Endothelial cell of umbilical vein (primary cell): Measurements from ENCODE around the gene GON4L. TPM values are rescaled to one million over a fixed set of nuclear protein-coding genes. Genes with fewer than 3 reads are reported as not detected.

ENCODE experiments used
- BruUV-seq: library from RNA; stranded (reverse); fragments of 400-500 nt; replicated peaks from 2 replicates; lab custom pipeline; 2021; lab: Mats Ljungman, UMichigan
- CTCF ChIA-PET: fragments of 300-600, 350-600 bp; sonication (Branson Sonifier 250); formaldehyde crosslinking; loops from one replicate; lab custom pipeline; 2021; ENCODE audit warnings: antibody characterized with exemption, inconsistent platforms; lab: Charles Lee
- POLR2A ChIA-PET: fragments of 300-600, 350-600 bp; sonication (Branson Sonifier 250); formaldehyde crosslinking; loops from one replicate; lab custom pipeline; 2021; ENCODE audit warnings: antibody characterized with exemption, inconsistent platforms; lab: Charles Lee
- DNase-seq: peaks from one replicate; pipeline ENCODE4 v3.0.0-alpha.2; 2011; ENCODE audit warnings: low read depth, low spot score
- FAIRE-seq: peaks from 2 replicates; lab custom pipeline; 2011; peaks lifted over from hg19 to GRCh38; lab: Jason Lieb, UNC
- H2AFZ ChIP-seq: 2 replicates; pipeline ENCODE4 v1.6.0; 2012; ENCODE audit warnings: low read depth, low read length, control low read depth, inconsistent platforms
- H3K27ac ChIP-seq: 2 replicates; pipeline ENCODE4 v1.5.1; 2011; ENCODE audit warnings: low read depth, mild to moderate bottlenecking, control low read depth, low read length, moderate library complexity; ENCODE audit not compliant: insufficient read depth
- H3K27me3 ChIP-seq, 2 experiments: 2 replicates each; pipeline versions ENCODE4 v1.6.0 to v1.6.1; 2011; ENCODE audit warnings: low read length in 2 of 2, mixed read lengths in 1 of 2; ENCODE audit not compliant: control insufficient read depth in 2 of 2, insufficient read depth in 2 of 2
- H3K36me3 ChIP-seq, 2 experiments: 2 replicates in 1 of 2; 3 replicates in 1 of 2; pipeline ENCODE4 v1.5.1; 2011; ENCODE audit warnings: low read length in 2 of 2, mild to moderate bottlenecking in 1 of 2, moderate library complexity in 1 of 2; ENCODE audit not compliant: control insufficient read depth in 2 of 2, insufficient read depth in 2 of 2; ENCODE audit errors: extremely low read depth in 1 of 2
- H3K4me1 ChIP-seq: 3 replicates; pipeline ENCODE4 v1.5.1; 2011; ENCODE audit warnings: mild to moderate bottlenecking, low read length; ENCODE audit not compliant: control insufficient read depth, insufficient read depth; ENCODE audit errors: extremely low read depth
- H3K4me2 ChIP-seq: 2 replicates; pipeline ENCODE4 v1.6.1; 2011; ENCODE audit warnings: low read length, control low read depth, mixed read lengths; ENCODE audit not compliant: insufficient read depth
- H3K4me3 ChIP-seq, 3 experiments: fragments of 200-600 bp in 1 of 3; sonication (generic), shearing (Covaris generic) in 1 of 3; replicated peaks in 1 of 3; 2 replicates each; pipeline ENCODE4 v1.5.1; 2011 to 2016; ENCODE audit warnings: control low read depth in 3 of 3, low read length in 3 of 3, mild to moderate bottlenecking in 2 of 3, inconsistent platforms in 1 of 3, low read depth in 1 of 3, moderate library complexity in 1 of 3; ENCODE audit not compliant: insufficient read depth in 1 of 3
- H3K79me2 ChIP-seq: 2 replicates; pipeline ENCODE4 v1.6.0; 2012; ENCODE audit warnings: low read length, inconsistent platforms; ENCODE audit not compliant: control insufficient read depth, insufficient read depth
- H3K9ac ChIP-seq: replicated peaks from 2 replicates; pipeline ENCODE3; 2011; ENCODE audit warnings: low read length, control low read depth; ENCODE audit not compliant: insufficient read depth; ENCODE audit errors: extremely low read depth
- H3K9me1 ChIP-seq: replicated peaks from 3 replicates; pipeline ENCODE4 v1.6.0; 2011; ENCODE audit warnings: mild to moderate bottlenecking, low read length; ENCODE audit not compliant: control insufficient read depth, insufficient read depth; ENCODE audit errors: extremely low read depth
- H3K9me3 ChIP-seq: replicated peaks from 2 replicates; pipeline ENCODE4 v1.5.1; 2012; ENCODE audit warnings: low read length, inconsistent platforms; ENCODE audit not compliant: control insufficient read depth, insufficient read depth
- H4K20me1 ChIP-seq: replicated peaks from 2 replicates; pipeline ENCODE3; 2011; ENCODE audit warnings: mild to moderate bottlenecking, low read length; ENCODE audit not compliant: control insufficient read depth, insufficient read depth; ENCODE audit errors: extremely low read depth
- CTCF ChIP-seq, 2 donors: IDR thresholded peaks; 1 replicate in 1 of 2; 2 replicates in 1 of 2; pipeline ENCODE4 v1.5.1; 2011; ENCODE audit warnings: low read length in 2 of 2, mild to moderate bottlenecking in 2 of 2, moderate library complexity in 2 of 2, control low read depth in 1 of 2, inconsistent platforms in 1 of 2, low read depth in 1 of 2; ENCODE audit not compliant: insufficient read depth in 1 of 2; ENCODE audit errors: extremely low read depth in 1 of 2
- EZH2 ChIP-seq: IDR thresholded peaks from 2 replicates; pipeline ENCODE4 v1.6.1; 2012; ENCODE audit warnings: borderline replicate concordance, low read depth, mild to moderate bottlenecking, moderate library complexity, low read length, inconsistent platforms; ENCODE audit not compliant: severe bottlenecking
- FOS ChIP-seq: IDR thresholded peaks from 2 replicates; pipeline ENCODE4 v1.6.1; 2011; ENCODE audit warnings: mild to moderate bottlenecking, low read length, moderate library complexity, borderline replicate concordance; ENCODE audit not compliant: insufficient read depth
- GATA2 ChIP-seq: IDR thresholded peaks from 2 replicates; pipeline ENCODE4 v1.7.0; 2011; ENCODE audit warnings: low read depth, mild to moderate bottlenecking, moderate library complexity, mixed read lengths, low read length; ENCODE audit not compliant: insufficient read length, insufficient read depth
- JUN ChIP-seq: IDR thresholded peaks from 2 replicates; pipeline ENCODE4 v1.6.1; 2011; ENCODE audit warnings: borderline replicate concordance, low read depth; ENCODE audit not compliant: insufficient read length, insufficient read depth
- MAX ChIP-seq: IDR thresholded peaks from 2 replicates; pipeline ENCODE4 v1.6.1; 2011; ENCODE audit not compliant: insufficient read depth, insufficient read length
- MYC ChIP-seq: IDR thresholded peaks from one replicate; pipeline ENCODE4 v1.6.1; 2011; ENCODE audit warnings: mild to moderate bottlenecking, low read depth, low read length
- POLR2A ChIP-seq: IDR thresholded peaks from 2 replicates; pipeline ENCODE4 v1.6.1; 2012; ENCODE audit warnings: low read depth, mild to moderate bottlenecking, control low read depth, low read length
- POLR2AphosphoS5 ChIP-seq: IDR thresholded peaks from 2 replicates; pipeline ENCODE4 v1.6.1; 2012; ENCODE audit warnings: low read depth, mild to moderate bottlenecking, control low read depth, low read length, moderate library complexity; ENCODE audit not compliant: insufficient read depth
- dilution Hi-C: fragments of 300-500 bp; cut with MboI; formaldehyde crosslinking; loops from one replicate; pipeline ENCODE4 v1.15.0; 2019; ENCODE audit warnings: low sequenced_read_pairs; ENCODE audit not compliant: extremely low pct_ligation_motif_present
- intact Hi-C: fragments of 100-400 bp; cut with micrococcal nuclease; formaldehyde crosslinking; loops from one replicate; pipeline ENCODE4 v1.10.0; 2022
- polyA plus RNA-seq, 4 experiments: library from polyadenylated mRNA; depleted of rRNA in 3 of 4; stranded (reverse) in 3 of 4; unstranded in 1 of 4; fragments of >200 nt; gene quantifications; 2 replicates each; pipeline versions ENCODE4 v1.2.1 to v1.2.3, GENCODE V29; 2011 to 2012; ENCODE audit warnings: missing spikeins in 1 of 4
- total RNA-seq: library from RNA; stranded (reverse); gene quantifications from 2 replicates; pipeline ENCODE4 v1.2.3, GENCODE V29; 2021

Gene GON4L
- total and polyA plus RNA-seq, 2 donors (not counting 3 experiments of a cell fraction or from before 2014, with no cell fraction given) = 30.5 to 58.7 TPM

GRCh38 chr1:155831279-155831976 lies 25.6 kb downstream of the GON4L start:
- FAIRE-seq (no peak), DNase-seq (no peak)
- no peak overlapping the region for H3K9ac ChIP-seq
- ChIA-PET POLR2A (no interaction called here), CTCF (interaction anchor here (0.7 to 1.0 kb wide), 2 partner anchors 8 to 79 kb away, joined by 3 read pairs; no protein-coding TSS in a partner anchor)
- TF ChIP-seq FOS = no peak
- TF ChIP-seq EZH2 = no peak
- no peak for TF ChIP-seq POLR2AphosphoS5
- TF ChIP-seq GATA2 = no peak
- no peak for TF ChIP-seq POLR2A
- TF ChIP-seq MAX = no peak
- TF ChIP-seq CTCF (IDR thresholded peaks at IDR 0.05; ENCODE audit: extremely low read depth in 1 of 2, insufficient read depth in 1 of 2, low read depth in 1 of 2, low read length in 2 of 2) = no peak
- no peak for TF ChIP-seq MYC
- no peak for TF ChIP-seq JUN
- no peak overlapping the region for H2AFZ ChIP-seq
- H3K36me3 ChIP-seq = peaks cover 0 to 2% of the 10 kb centered on the region in 2 experiments
- H3K4me2 ChIP-seq = no peak overlapping the region
- dilution Hi-C loops = no loop called here
- H3K9me3 ChIP-seq = no peaks in the 10 kb centered on the region
- H3K9me1 ChIP-seq = no peaks in the 10 kb centered on the region
- intact Hi-C loops = no loop called here
- H3K27me3 ChIP-seq = no peaks in the 10 kb centered on the region
- H3K4me3 ChIP-seq = no peak overlapping the region
- BruUV-seq = no TSS peak
- no peaks in the 10 kb centered on the region for H4K20me1 ChIP-seq
- no peaks in the 10 kb centered on the region for H3K4me1 ChIP-seq
- no peaks in the 10 kb centered on the region for H3K79me2 ChIP-seq
- H3K27ac ChIP-seq = no peak overlapping the region
